HG02623 (cell line): Measurements from ENCODE around the gene UTS2B.
"Not testable (repeated sequence)": the region's sequence is repeated elsewhere in the genome, so short reads cannot be mapped to it uniquely, and the experiment has no call there.

Experiments
- ATAC-seq: cut with Tn5 transposase; IDR thresholded peaks from one replicate; pipeline ENCODE4 v1.9.1; 2021; ENCODE audit warnings: moderate library complexity; ENCODE audit not compliant: unreplicated experiment

Gene UTS2B

DNA sequence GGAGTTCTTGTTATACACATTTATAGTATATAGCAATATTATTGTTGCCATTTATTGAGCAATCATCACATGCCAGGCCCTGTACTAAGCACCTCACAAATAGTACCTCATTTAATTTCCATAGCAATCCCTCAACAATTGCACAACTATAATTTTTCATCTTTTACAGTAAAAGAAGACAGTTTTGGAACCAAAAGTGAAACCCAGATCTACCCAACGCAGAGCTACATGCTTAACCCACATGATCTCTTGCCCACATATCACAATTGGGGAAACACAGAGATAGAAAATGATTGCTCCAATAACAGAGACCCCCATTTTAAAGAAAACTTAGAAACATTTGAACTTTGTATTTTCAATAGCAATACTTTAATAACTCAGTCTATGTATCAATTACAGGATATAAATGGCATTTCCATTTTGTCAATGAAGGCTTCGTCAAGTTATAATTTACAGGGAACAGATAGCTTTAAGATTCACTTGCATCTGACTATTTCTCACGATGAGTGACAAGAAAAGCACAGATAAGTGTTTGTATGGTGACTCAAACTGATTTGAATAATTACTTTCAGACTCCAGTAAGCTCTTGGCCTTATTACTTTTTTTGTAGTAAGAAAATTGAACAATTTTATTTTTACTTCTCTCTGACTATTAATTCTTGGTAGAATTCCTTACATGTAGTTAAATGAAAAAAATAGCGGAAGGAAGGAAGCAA is 39.9 kb downstream of the UTS2B start:
- ATAC-seq = peak; percentile 81

DNA sequence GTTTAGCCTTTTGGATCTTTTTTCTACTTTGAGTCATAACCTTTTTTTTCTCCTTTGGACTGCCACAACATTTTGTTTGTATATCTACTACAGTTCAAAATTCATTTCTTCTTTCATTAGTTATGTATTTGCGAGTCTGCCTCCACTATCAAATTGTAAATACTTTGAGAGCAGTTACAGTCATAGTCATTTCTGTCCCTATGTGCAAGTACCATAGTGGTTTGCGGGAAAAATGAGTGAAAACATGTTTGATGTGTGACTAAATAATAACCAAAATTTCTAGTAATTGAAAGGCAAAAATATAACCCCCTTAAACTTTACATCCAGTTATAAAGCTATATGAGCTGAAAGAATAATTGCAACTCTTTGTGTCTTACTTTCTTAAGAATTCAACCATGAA is 46.9 kb downstream of the UTS2B start:
- no peak for ATAC-seq

DNA sequence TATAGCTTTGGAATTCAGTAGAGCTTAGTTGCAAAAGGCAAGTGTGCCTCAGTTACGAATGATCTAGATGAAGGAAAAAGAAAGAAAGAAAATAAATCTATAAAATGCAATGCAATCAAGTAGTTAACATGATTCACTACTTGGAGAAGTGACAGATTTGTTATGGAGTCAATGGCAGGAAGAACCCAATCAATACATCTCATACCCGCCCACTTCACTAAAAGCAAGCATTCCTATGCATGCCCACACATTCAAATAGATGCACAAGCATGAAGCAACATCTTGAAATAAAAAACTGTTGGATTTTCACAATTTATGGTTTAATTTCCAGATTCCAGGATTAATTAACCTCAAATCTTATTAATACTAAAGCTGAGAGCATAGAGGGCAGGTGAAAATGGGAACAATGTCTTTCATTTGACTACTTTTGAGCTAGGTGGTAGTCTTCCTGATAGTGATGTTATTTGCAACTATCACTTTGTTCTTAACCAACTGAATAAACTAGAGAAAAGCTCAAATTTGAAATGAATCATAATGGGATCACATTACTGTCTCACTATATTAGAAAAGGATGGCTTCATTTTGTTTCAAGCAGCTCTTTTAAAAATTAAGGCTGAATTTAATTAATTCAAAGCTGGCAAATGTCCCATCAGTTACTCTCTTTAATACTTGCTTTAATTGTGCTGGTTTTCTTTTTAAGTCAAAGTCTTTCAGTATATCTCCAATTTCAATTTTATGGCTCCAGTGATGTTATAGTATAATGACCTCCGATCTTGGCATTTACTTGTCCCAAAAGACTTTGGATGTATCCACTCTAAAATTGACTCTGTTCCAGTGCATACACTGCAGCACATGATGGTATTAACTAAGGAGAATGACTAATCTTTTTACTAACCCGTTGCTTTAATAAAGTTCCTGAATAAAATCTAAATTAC is 47.8 kb downstream of the UTS2B start:
- ATAC-seq = no peak

DNA sequence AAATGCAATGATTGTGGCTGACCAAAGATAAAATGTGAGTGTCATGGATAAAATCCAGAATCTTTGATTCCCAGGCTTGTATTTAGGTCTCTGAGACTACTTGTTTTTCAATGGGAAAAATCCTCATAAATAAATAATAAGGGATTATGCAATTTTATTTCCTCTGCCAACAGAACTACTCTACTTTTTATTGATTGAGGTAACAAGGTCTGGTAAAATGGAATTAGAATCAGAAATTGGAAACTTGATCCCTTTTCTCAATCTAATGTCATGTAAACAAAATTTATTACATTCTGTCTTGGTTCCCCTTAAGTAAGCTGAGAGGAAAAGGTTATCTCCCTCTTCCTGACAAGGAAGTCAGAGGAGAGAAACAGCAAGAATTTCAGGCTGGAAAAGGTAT is 49.4 kb downstream of the UTS2B start:
- ATAC-seq = no peak

DNA sequence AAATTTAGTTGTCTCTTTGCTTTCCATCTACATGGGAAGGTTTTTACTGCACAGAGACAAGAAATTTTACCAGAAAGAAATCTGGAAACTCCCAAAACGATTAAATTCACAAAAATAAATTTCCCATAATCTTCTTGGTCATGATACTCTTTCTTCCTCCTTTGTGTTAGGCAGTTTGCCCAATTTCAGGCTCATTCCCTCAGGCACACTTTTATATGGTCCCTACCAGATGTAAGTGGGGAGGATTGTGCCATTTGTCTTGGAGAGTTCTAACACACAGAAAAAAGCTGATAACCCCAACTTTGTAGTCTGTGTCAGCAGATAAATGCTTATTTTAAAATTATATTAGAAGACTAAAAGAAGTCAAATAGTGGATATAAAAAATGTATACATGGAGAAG is 50.2 kb downstream of the UTS2B start:
- no peak for ATAC-seq

DNA sequence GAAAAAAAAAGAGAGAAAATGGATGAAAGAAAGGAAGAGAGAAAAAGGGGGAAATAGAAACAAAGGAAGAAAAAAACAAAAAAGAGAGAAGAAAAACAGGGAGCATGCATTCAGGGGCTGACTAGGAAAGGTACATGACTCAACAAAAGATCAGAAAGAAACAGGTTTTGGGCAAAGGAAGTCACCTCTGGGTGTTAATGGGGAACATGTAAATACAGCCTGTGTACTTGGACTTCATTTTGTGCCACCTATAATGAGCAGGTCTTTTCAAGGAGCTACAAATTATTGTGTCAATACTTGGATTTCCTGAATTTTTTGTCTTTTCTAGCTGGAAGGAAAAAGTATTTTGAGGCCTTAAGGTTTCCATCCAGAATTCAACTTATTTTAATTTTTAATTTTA is 54.6 kb downstream of the UTS2B start:
- no peak for ATAC-seq

DNA sequence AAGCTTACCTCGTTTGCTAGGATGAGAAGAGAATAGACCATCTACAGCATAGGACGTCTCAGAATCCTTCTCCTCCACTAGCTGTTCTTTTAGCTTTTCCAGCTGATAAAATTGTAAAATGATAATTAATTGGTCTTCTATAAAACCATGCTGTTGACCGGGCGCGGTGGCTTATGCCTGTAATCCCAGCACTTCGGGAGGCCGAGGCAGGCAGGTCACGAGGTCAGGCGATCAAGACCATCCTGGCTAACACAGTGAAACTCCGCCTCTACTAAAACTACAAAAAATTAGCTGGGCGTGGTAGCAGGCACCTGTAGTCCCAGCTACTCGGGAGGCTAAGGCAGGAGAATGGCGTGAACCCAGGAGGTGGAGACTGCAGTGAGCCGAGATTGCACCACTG is 55.1 kb downstream of the UTS2B start:
- ATAC-seq = not testable (repeated sequence)

DNA sequence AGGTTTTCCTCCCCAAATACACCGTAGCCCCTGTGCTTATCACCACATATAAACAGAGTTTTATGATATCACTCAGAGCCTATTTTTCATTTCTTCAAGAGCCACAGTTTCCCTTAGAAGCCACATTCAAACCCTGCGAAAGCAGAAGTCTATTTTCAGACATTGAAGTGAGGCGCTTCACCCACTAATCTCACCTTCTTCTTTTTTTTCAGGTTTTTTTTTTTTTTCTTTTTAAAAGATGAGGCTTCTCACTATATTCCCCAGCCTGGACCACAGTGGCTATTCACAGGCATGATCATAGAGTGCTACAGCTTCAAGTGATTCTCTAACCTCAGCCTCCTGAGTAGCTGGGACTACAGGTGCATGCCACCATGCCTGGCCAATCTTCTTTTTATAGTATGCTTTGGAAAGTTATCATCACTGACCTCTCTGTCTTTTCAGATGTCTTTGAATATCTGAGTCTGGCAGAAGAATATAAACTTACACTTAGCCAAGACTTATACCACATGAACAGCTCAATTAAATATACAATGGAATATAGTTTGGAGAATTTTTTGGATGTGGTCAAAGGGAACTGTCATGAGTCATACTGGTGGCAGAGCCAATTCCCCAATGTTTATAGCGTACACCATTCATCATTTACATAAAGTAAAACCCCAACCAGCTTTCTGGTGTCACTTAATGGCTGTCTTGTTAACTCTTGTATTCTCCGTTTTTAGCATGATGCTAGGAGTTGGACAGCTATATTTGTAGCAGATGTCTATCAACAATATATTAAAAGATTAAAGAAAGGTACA is 60.8 kb downstream of the UTS2B start:
- peak; percentile 75 for ATAC-seq

DNA sequence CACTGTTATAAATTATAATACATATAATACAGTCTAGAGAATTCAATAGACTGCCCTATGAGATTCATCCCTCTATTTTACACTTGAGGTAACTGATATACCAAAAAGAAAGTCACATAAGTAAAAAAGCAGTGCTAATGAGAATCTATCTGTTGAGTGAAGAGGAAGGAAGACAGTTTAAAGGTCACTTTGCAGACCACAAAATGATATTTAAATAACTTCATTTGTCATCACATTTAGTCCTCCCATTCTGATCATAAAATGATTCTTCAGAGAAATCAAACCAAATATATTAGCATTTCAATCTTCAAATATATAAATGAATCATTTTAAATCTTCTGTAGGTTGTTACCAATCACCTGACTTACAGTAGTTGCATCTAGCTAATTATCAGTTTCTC is 61.6 kb downstream of the UTS2B start:
- no peak for ATAC-seq

DNA sequence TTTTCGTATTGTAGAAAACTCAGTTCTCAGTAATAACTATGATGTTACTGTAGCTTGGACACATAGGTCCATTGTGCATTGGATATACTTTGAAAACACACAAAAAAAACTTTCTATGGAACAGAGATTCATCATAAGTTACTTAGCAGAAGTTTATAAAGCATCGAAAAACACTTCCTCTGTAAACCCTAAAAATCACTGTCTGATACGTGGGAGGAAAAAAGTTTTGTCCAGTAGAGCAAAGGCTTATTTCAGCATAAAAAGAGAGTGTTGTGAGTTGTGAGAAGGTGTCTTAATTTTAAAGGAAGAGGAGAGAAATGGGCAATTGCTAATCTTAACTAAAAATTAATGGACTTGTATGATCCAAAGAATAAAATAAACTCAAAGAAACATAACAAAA is 66.5 kb downstream of the UTS2B start:
- no peak for ATAC-seq

DNA sequence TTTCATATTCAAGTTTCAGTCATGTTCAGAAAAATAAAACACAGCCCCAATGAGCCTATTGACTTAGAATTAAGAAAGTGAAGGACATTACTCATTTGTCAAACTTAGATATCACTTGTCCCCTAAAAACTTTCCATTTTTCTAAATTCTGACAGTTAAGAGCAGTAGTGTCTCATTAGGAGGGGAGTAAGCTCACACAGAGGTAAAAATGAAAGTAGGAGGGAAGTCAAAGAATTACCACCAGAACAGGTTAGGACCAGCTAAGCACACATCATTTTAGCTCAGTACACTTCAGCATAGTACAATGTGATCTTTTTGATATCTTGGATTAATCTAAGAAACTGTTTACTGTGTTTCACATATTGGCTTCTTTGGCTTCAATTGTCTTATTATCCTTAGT is 67.0 kb downstream of the UTS2B start:
- peak; percentile 78 for ATAC-seq

DNA sequence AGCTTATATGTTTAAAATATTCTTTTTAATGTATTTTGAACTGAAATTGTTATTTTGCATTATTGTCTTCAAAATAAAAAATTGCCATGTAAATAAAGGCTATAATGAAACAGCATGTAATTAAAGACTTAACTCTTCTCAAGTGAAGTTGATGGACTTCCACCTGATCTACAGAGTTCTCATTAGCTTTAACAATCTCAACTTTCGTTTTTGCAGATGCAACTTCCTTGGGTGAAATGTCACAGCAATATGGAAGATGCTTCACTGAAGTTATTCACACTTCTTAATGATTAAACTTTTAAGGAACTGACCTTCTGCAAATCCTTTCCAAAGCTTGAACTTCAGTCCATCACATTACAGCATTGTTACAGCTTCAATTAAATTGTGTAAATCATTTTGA is 67.7 kb downstream of the UTS2B start:
- no peak for ATAC-seq

DNA sequence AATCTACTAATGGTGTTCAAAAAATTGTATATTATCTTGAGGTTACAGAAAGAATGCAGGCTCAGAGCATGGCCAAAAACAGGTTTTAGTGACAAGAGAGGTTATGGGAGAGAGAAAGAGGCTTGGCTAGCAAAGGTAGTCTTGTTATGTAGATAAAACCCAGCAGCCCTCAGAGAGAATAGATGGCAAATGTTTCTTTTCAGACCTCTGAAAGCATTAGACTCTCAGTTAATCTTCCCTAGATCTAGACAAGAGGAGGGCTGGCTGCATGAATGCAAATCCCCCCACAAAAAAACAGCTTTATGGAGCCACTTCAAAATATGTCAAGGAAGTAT is 69.1 kb downstream of the UTS2B start:
- no peak for ATAC-seq

DNA sequence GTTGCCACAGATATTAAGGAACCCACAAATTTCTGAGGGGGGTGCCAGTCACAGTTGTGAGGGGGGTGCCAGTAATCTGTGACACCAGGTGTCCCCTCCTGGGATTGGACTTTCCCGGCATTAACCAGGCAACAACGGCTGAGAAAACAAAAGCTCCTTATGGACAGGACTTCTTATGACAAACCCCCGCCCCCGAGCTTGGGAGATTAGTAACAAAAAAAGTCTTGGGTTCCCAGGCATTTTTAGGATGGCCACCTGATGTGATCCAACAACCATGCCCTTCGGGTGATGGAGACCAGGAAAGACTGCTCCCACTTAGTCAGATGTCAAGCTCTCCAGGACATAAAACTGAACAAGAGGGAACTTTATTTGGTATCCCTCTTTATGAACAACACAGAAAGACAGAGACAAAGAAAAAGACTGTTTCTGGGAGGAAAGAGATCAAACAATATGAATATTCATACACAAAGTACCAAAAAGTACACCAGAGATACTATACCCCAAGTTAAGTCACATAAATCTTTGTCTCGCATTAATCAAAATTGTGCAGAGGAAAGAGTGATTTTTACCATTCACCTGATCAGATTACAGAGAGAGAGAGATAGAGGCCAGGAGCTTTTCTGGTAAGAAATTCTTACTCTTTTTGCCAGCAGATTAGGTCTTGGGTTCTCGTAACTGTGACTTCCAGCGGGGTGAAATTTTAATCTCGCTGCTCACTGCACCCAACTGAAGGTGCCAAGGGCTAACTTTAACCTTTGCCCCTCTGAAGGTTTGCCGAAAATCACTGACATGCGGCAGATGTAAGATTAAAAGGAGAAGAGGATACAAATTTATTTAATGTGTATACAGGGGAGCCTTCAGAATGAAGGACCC is 69.7 kb downstream of the UTS2B start:
- no peak for ATAC-seq

DNA sequence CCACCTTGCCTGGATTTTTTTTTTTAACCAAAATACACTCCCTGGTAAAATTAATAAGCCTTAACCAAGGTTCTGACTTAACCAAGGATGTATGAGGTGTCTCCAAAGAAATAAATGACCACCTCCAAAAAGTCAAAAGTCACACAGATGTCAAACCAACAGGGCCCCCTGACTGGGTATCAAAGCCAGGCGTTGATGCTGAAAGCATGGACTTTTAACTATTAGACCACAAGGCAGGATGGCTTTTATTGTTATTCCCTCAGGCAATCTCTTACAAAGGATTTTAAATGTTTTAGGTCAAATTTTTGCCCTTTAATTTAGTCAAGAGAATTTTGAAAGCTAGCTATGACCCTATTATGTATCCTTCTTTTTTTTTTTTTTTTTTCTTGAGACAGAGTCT is 70.8 kb downstream of the UTS2B start:
- ATAC-seq = no peak

DNA sequence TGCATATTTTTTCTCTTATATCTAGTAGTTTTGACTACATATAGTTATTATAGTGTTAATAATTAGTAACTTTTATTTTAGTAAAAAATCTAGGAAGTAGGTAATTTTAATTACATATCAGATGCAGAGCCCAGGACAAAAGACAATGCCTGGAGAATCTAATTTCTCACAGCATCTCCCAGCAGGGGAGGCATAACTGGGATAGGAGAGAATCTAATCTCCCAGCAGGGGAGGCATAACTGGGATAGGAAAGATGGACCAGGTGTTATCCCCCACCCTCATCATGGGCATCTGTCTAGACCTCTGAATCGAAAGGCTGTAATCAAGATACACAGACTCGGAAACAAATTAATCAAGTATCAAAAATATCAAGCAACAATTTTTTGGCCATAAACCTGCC is 73.0 kb downstream of the UTS2B start:
- no peak for ATAC-seq

DNA sequence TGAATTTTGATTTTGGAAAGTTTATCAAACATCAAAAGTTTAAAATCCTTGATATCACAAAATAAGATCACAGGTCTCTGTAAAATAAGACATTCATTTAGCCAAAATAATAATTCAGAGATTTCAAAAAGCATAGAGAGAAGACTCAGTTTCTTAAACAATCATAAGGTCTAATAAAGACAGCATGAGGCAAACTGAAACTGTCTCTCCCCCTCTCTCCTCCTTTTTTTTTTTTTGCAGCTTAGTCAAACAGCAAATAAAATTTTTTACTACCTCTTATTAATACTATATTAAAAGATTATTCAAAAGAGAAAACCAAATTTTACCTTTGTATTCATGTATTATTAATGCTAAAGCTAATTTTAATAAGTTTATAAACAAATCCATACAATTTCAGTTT is 73.9 kb downstream of the UTS2B start:
- no peak for ATAC-seq

DNA sequence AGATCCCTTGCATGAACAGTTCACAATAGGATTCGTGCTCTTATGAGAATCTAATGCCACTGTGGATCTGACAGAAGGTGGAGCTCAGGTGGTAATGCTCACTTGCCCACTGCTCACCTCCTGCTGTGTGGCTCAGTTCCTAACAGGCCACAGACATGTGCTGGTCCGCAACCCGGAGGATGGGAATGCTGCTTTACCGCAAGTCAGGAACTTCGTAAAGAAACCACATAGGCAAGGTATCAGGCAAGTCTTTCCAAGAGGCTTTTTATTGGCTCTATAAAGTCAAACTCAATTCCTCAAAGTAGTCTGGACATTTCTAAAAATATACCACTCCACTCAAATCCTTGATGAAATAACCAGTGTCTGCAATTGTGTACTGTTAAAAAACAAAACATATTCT is 75.2 kb downstream of the UTS2B start:
- ATAC-seq = no peak

DNA sequence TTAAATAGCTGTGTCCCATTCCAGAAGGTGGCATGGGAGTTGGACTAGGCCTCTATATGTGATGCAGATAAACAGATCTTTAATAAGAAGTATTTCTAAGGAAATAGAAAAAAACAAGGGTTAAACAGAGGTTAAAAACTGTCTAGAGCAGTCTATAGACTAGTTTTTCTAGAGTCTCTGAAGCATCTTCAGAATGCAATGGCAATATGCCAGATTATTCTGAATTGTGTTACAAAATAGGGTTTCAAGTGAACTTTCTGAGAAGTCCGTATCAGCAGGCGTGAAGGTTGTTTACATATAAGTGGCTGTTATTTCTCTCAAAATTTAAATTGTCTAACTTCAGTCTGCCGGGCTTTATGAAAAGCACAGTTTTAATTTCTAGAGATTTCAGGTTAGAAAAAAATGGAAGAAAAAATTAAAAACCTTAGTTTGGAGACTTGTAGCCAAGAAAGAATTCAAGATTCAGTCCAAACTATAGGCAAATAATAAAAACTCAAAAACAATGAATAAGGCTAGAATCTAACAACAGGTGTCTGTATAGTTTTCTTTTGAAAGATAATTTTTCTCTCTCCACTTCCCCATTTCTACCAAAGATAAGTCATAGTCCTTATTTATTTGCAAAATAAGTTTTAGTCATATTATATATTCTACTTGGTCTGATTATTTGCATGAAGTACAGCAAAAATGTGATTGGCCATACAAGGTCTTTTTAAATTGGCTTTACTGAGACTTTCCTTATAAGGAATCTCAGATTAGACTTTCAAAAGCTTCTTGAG is 76.0 kb downstream of the UTS2B start:
- ATAC-seq = no peak
